ENCODE measurements around the gene SDR42E1. TPM values are rescaled to one million over a fixed set of nuclear protein-coding genes. Genes with fewer than 3 reads are reported as not detected.

The SDR42E1 gene
- total RNA-seq, 1 experiment from 2014 or later = 0.33 TPM

DNA sequence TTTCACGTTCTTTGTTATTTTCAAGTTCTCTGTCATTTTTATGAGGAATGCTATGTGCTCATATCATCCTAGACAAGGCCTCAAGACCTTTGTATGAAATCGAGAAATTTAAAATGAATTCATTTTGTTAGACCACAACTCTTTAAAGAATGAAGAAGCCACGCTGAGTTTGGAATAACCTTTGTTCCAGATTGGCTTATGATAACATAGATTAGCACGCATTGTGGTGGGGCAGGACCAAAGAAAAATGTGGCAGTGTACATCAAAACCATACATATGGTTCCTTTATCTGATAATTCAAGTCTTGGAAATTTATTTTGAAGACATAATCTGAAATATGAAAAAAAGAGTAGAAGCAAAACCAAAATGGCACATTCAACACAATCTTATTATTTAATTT lies 26.0 kb upstream of the SDR42E1 start:
- in situ Hi-C loops (cut with HindIII; ENCODE audit: low pct_unique_long_range_greater_than_20kb, low sequenced_read_pairs) = no loop called here
- Histone ChIP-seq H3K27ac (ENCODE audit: low read length) (no peak overlapping the region), H3K27me3 (ENCODE audit: control insufficient read depth, insufficient read depth, low read length) (no peaks in the 10 kb centered on the region), H3K4me3 (ENCODE audit: low read depth in 2 of 2, low read length in 2 of 2) (no peak overlapping the region), H3K9me3 (ENCODE audit: control insufficient read depth, insufficient read depth, low read depth, low read length) (no peaks in the 10 kb centered on the region), H3K36me3 (ENCODE audit: control insufficient read depth, insufficient read depth, low read length) (no peaks in the 10 kb centered on the region), H3K4me1 (ENCODE audit: control insufficient read depth, insufficient read depth, low read length) (peaks cover 2% of the 10 kb centered on the region; the same call in 1 of the 2 replicates)
- DNase-seq (ENCODE audit: low read depth, low spot score) (no peak), ATAC-seq (no peak)
- intact Hi-C loops (cut with micrococcal nuclease; ENCODE audit: unreplicated experiment) = no loop called here
- ChIA-PET CTCF (no interaction called here), POLR2A (no interaction called here)
- TF ChIP-seq, protein P1, sequence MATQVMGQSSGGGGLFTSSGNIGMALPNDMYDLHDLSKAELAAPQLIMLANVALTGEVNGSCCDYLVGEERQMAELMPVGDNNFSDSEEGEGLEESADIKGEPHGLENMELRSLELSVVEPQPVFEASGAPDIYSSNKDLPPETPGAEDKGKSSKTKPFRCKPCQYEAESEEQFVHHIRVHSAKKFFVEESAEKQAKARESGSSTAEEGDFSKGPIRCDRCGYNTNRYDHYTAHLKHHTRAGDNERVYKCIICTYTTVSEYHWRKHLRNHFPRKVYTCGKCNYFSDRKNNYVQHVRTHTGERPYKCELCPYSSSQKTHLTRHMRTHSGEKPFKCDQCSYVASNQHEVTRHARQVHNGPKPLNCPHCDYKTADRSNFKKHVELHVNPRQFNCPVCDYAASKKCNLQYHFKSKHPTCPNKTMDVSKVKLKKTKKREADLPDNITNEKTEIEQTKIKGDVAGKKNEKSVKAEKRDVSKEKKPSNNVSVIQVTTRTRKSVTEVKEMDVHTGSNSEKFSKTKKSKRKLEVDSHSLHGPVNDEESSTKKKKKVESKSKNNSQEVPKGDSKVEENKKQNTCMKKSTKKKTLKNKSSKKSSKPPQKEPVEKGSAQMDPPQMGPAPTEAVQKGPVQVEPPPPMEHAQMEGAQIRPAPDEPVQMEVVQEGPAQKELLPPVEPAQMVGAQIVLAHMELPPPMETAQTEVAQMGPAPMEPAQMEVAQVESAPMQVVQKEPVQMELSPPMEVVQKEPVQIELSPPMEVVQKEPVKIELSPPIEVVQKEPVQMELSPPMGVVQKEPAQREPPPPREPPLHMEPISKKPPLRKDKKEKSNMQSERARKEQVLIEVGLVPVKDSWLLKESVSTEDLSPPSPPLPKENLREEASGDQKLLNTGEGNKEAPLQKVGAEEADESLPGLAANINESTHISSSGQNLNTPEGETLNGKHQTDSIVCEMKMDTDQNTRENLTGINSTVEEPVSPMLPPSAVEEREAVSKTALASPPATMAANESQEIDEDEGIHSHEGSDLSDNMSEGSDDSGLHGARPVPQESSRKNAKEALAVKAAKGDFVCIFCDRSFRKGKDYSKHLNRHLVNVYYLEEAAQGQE (IDR thresholded peaks at IDR 0.05; ENCODE audit: insufficient read depth in 1 of 2, low read depth in 2 of 2, low read length in 1 of 2) = no peak
- TF ChIP-seq, protein P2, sequence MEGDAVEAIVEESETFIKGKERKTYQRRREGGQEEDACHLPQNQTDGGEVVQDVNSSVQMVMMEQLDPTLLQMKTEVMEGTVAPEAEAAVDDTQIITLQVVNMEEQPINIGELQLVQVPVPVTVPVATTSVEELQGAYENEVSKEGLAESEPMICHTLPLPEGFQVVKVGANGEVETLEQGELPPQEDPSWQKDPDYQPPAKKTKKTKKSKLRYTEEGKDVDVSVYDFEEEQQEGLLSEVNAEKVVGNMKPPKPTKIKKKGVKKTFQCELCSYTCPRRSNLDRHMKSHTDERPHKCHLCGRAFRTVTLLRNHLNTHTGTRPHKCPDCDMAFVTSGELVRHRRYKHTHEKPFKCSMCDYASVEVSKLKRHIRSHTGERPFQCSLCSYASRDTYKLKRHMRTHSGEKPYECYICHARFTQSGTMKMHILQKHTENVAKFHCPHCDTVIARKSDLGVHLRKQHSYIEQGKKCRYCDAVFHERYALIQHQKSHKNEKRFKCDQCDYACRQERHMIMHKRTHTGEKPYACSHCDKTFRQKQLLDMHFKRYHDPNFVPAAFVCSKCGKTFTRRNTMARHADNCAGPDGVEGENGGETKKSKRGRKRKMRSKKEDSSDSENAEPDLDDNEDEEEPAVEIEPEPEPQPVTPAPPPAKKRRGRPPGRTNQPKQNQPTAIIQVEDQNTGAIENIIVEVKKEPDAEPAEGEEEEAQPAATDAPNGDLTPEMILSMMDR (IDR thresholded peaks at IDR 0.05) = no peak
- no peak for TF ChIP-seq TCF7L2 (IDR thresholded peaks at IDR 0.05; ENCODE audit: low read depth, low read length)
- no peak for TF ChIP-seq SIN3A (IDR thresholded peaks at IDR 0.05; ENCODE audit: borderline replicate concordance, insufficient read depth, low read depth, low read length)
- no peak for TF ChIP-seq POLR2AphosphoS5 (IDR thresholded peaks at IDR 0.05; ENCODE audit: low read depth, low read length)
- no TSS peak for BruUV-seq (replicated peaks)

DNA sequence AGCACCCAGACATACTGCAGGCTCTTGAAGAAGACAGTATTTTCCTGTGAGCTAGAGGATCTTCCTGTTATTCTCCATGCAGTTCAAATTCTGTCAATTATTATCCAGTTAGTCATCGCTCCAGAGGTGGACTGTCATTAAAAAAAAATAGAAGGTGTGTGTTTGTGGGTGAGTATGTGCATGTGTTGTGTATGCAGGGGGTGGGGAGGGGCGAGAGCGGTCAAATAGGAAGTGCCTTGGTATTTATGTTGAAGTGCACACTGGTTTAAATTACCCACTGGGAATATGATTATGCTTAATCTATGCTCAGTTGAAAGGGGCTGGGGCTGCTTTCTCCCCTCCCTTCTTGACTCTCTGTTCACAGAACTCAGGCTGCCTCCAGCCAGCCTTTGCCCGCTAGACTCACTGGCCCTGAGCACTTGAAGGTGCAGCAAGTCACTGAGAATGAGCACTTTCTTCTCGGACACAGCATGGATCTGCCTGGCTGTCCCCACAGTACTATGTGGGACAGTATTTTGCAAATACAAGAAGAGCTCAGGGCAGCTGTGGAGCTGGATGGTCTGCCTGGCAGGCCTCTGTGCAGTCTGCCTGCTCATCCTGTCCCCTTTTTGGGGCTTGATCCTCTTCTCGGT lies 23.8 kb upstream of the SDR42E1 start, which contains the start of gene HSD17B2:
Gene HSD17B2, plus strand, starts transcription at position 273 of the 632 bp plus-strand sequence. Its CDS starts 172 bp downstream, at position 445.
- no peak for DNase-seq (ENCODE audit: low read depth, low spot score)
- Histone ChIP-seq H3K4me3 (ENCODE audit: low read depth in 2 of 2, low read length in 2 of 2) (no peak within 1 kb of the TSS), H3K9me3 (ENCODE audit: control insufficient read depth, insufficient read depth, low read depth, low read length) (no peaks in the 10 kb centered on the region), H3K27ac (ENCODE audit: low read length) (no peak within 1 kb of the TSS), H3K4me1 (ENCODE audit: control insufficient read depth, insufficient read depth, low read length) (peaks cover 2% of the 10 kb centered on the region; the same call in 1 of the 2 replicates), H3K36me3 (ENCODE audit: control insufficient read depth, insufficient read depth, low read length) (no peaks in the 10 kb centered on the region), H3K27me3 (ENCODE audit: control insufficient read depth, insufficient read depth, low read length) (no peaks in the 10 kb centered on the region)
- BruUV-seq (replicated peaks) = no TSS peak
- no peak for ATAC-seq
- intact Hi-C loops (cut with micrococcal nuclease; ENCODE audit: unreplicated experiment) (no loop called here), in situ Hi-C loops (cut with HindIII; ENCODE audit: low pct_unique_long_range_greater_than_20kb, low sequenced_read_pairs) (no loop called here)
- ChIA-PET POLR2A (no interaction called here), CTCF (no interaction called here)
- TF ChIP-seq SIN3A (IDR thresholded peaks at IDR 0.05; ENCODE audit: borderline replicate concordance, insufficient read depth, low read depth, low read length) (no peak), TCF7L2 (IDR thresholded peaks at IDR 0.05; ENCODE audit: low read depth, low read length) (no peak), POLR2AphosphoS5 (IDR thresholded peaks at IDR 0.05; ENCODE audit: low read depth, low read length) (no peak)

All from Panc1 (cell line).